ENCODE results near the gene CETN3. TPM values are rescaled to one million over a fixed set of nuclear protein-coding genes. Genes with fewer than 3 reads are reported as not detected.

The CETN3 gene
- total and polyA plus RNA-seq, 2 experiments from 2014 or later = 9.5 to 29.8 TPM

DNA sequence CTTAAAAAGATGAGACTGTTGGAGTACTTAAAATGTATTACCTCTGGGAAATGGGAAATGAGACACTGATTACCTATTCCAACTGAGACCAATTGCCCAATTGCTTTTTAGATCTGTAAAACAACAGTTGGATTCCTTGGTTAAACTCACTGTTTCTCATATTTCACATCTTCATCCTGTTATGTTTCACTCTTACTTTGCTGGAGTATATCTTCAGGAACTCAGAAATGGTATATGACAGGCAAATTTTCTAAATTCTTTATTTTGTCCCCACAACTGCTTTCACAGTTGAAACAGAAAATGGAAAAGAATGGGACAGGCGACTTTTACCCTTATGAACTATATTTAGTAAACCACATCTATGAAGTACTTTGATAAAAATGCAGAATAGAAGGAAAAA, 8.7 kb upstream of the CETN3 start:
- Histone ChIP-seq H3K79me2 (ENCODE audit: insufficient read depth) (no peaks in the 10 kb centered on the region), H4K20me1 (ENCODE audit: insufficient read depth) (no peaks in the 10 kb centered on the region), H3K4me1 (ENCODE audit: insufficient read depth) (no peaks in the 10 kb centered on the region), H3K4me2 (ENCODE audit: unreplicated experiment) (no peak overlapping the region), H2AFZ (no peak overlapping the region), H3K9me3 (ENCODE audit: low read depth) (no peaks in the 10 kb centered on the region), H3F3A (ENCODE audit: insufficient read depth) (no peaks in the 10 kb centered on the region), H3K36me3 (ENCODE audit: low read depth) (no peaks in the 10 kb centered on the region), H3K9me2 (ENCODE audit: insufficient read depth) (no peaks in the 10 kb centered on the region), H3K27ac (no peak overlapping the region), H3K4me3 (no peak overlapping the region), H3K27me3 (replicated peaks; ENCODE audit: insufficient read depth) (no peaks in the 10 kb centered on the region), H3K9ac (no peak overlapping the region)
- 43 to 45% methylated on average over 1 of the region's 1 CpG for WGBS, 2 experiments (ENCODE audit: low coverage in 1 of 2, low lambda C conversion rate in 2 of 2, missing lambda C conversion rate in 2 of 2)
- no peak for DNase-seq
- in situ Hi-C loops (cut with MboI) = loop anchor here (25.0 kb wide), 1 partner anchor 1531 kb away; the partner anchor contains the start of gene MEF2C
- TF ChIP-seq EZH2phosphoT487 (IDR thresholded peaks at IDR 0.05; ENCODE audit: insufficient read depth, low read depth) = no peak
- no peak for TF ChIP-seq EZH2 (IDR thresholded peaks at IDR 0.05; ENCODE audit: insufficient read depth, poor library complexity, severe bottlenecking)

DNA sequence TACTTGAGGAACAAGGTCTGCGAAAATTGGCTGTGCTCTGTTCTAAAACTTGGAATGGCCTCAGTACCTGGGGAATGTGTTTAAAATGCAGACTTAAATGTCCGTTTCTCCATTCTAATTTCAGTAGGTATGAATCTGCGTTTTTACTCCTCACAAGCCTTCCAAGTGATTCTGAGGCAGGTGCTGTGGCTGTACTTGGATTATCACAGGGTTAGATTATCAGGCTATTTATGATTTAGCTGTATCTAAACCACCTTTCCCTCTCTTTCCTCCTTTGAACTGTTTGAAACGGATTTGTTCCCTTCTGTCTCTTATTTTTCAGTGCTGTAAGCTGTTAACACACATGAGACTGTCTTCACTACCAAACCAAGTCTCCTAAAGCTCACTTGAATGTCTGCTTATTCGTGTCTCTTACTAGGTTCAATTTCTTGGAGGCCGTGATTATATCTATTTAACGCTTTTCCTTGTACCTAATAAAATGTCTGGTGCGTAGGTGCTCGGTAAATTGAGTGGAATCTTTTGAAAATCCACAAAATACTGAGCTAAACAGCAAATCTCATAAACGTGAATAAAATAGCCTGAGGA, 714 bp upstream of the CETN3 start:
- peak overlapping the region; percentile 96 for H2AFZ ChIP-seq
- H3K79me2 ChIP-seq (ENCODE audit: insufficient read depth) = peaks cover 21% of the 10 kb centered on the region
- peaks cover 35% of the 10 kb centered on the region for H3K4me1 ChIP-seq (ENCODE audit: insufficient read depth)
- H4K20me1 ChIP-seq (ENCODE audit: insufficient read depth) = no peaks in the 10 kb centered on the region
- peaks cover 18% of the 10 kb centered on the region for H3F3A ChIP-seq (ENCODE audit: insufficient read depth)
- TF ChIP-seq EZH2phosphoT487 (IDR thresholded peaks at IDR 0.05; ENCODE audit: insufficient read depth, low read depth) (no peak), EZH2 (IDR thresholded peaks at IDR 0.05; ENCODE audit: insufficient read depth, poor library complexity, severe bottlenecking) (no peak)
- H3K4me2 ChIP-seq (ENCODE audit: unreplicated experiment) = peak overlapping the region; percentile 99
- H3K9me2 ChIP-seq (ENCODE audit: insufficient read depth) = no peaks in the 10 kb centered on the region
- peak; percentile 25 for DNase-seq
- peak overlapping the region; percentile 96 for H3K4me3 ChIP-seq
- in situ Hi-C loops (cut with MboI) = loop anchor here (25.0 kb wide), 1 partner anchor 1523 kb away; the partner anchor contains the start of gene MEF2C
- H3K36me3 ChIP-seq (ENCODE audit: low read depth) = 0 out of 2 replicates have a peak, but pooled peaks cover 9% of the 10 kb centered on the region
- no peaks in the 10 kb centered on the region for H3K9me3 ChIP-seq (ENCODE audit: low read depth)
- H3K9ac ChIP-seq = peak overlapping the region; percentile 95
- peak overlapping the region; percentile 93 for H3K27ac ChIP-seq
- 0 to 1% methylated on average over 10 of the region's 10 CpGs for WGBS, 2 experiments (ENCODE audit: low coverage in 1 of 2, low lambda C conversion rate in 2 of 2, missing lambda C conversion rate in 2 of 2)
- H3K27me3 ChIP-seq (replicated peaks; ENCODE audit: insufficient read depth) = no peaks in the 10 kb centered on the region

DNA sequence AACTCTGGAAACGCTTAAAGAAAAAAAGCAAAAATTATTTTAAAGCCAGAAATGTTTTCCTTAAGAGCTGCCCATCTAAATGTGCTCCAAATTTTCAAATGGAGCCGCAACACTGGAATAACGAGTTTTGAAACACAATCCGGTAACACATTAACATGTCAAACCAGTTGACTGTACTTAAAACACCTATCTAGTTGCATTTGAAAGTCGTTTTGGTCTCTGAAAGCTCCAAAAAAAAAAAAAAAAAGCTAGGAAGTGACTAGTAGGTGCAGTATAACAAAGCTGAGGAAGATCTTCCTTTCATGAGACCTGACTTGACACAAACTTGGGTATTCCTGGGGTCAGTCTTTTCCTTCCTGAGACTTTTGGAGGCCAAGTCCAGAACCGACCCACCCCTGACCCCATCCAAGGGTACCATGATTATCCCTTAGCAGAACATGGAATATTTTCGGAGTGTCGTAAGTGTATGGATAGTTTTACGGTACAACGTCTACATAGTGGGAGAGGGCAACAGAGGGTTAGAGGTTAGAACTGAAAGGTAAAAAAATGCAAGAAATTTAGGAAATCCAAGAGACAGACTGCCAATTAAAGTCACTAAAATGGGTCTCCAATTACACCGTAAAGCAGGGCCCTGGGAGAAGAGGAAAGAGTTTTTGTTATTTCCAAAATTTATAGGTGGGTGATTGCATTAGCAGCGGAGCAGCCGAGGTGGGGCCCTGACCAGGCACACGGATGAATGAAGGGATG, 812 bp downstream of the CETN3 start:
- Histone ChIP-seq H2AFZ (peak overlapping the region; percentile 99), H3K27me3 (replicated peaks; ENCODE audit: insufficient read depth) (no peaks in the 10 kb centered on the region), H3K9me2 (ENCODE audit: insufficient read depth) (no peaks in the 10 kb centered on the region; the same call in 1 of the 2 replicates), H3K9me3 (ENCODE audit: low read depth) (no peaks in the 10 kb centered on the region), H3K27ac (peak overlapping the region; percentile 93), H3F3A (ENCODE audit: insufficient read depth) (peaks cover 18% of the 10 kb centered on the region), H3K4me3 (peak overlapping the region; percentile 96), H3K4me1 (ENCODE audit: insufficient read depth) (peaks cover 35% of the 10 kb centered on the region), H3K36me3 (ENCODE audit: low read depth) (0 out of 2 replicates have a peak, but pooled peaks cover 13% of the 10 kb centered on the region), H4K20me1 (ENCODE audit: insufficient read depth) (no peaks in the 10 kb centered on the region), H3K4me2 (ENCODE audit: unreplicated experiment) (peak overlapping the region; percentile 98), H3K9ac (peak overlapping the region; percentile 95), H3K79me2 (ENCODE audit: insufficient read depth) (peaks cover 25% of the 10 kb centered on the region)
- in situ Hi-C loops (cut with MboI) = loop anchor here (25.0 kb wide), 1 partner anchor 1521 kb away; the partner anchor contains the start of gene MEF2C
- DNase-seq = peak; percentile 22
- 5% methylated on average over 14 of the region's 14 CpGs for WGBS, 2 experiments (ENCODE audit: low coverage in 1 of 2, low lambda C conversion rate in 2 of 2, missing lambda C conversion rate in 2 of 2)
- TF ChIP-seq EZH2 (IDR thresholded peaks at IDR 0.05; ENCODE audit: insufficient read depth, poor library complexity, severe bottlenecking) (no peak), EZH2phosphoT487 (IDR thresholded peaks at IDR 0.05; ENCODE audit: insufficient read depth, low read depth) (no peak)

DNA sequence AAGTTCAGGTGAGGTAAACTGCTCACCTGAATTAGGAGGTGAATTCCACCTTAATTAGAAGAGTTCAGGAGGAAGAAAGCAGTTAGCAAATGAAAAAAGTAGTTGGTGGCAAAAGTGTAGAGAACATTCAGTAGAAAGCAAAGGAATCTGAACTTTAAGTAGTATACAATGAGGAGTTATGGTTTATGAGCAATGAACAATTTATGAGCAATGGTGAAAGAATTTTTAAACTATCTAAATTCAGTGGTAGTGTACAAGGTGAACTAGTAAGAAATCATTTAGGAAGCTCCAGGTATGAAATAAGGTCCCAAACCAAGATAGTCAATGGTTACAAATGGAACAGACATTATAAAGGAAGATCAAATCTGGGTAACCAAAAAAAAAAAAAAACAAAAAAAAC, 3.1 kb downstream of the CETN3 start:
- H3K27ac ChIP-seq = no peak overlapping the region
- DNase-seq = peak; percentile 25
- H3K9me3 ChIP-seq (ENCODE audit: low read depth) = no peaks in the 10 kb centered on the region
- no peaks in the 10 kb centered on the region for H3K27me3 ChIP-seq (replicated peaks; ENCODE audit: insufficient read depth)
- no peak overlapping the region for H3K9ac ChIP-seq
- peak overlapping the region; percentile 27 for H3K4me2 ChIP-seq (ENCODE audit: unreplicated experiment)
- H3K79me2 ChIP-seq (ENCODE audit: insufficient read depth) = peaks cover 25% of the 10 kb centered on the region
- TF ChIP-seq EZH2phosphoT487 (IDR thresholded peaks at IDR 0.05; ENCODE audit: insufficient read depth, low read depth) (no peak), EZH2 (IDR thresholded peaks at IDR 0.05; ENCODE audit: insufficient read depth, poor library complexity, severe bottlenecking) (no peak)
- no peaks in the 10 kb centered on the region for H4K20me1 ChIP-seq (ENCODE audit: insufficient read depth)
- H3K9me2 ChIP-seq (ENCODE audit: insufficient read depth) = no peaks in the 10 kb centered on the region; the same call in 1 of the 2 replicates
- no peak overlapping the region for H2AFZ ChIP-seq
- H3K36me3 ChIP-seq (ENCODE audit: low read depth) = 0 out of 2 replicates have a peak, but pooled peaks cover 13% of the 10 kb centered on the region
- H3K4me1 ChIP-seq (ENCODE audit: insufficient read depth) = peaks cover 42% of the 10 kb centered on the region
- 0 out of 2 replicates have a peak overlapping the region, but pooled peaks have one; percentile 8 for H3K4me3 ChIP-seq
- in situ Hi-C loops (cut with MboI) = loop anchor here (25.0 kb wide), 1 partner anchor 1519 kb away; the partner anchor contains the start of gene MEF2C
- peaks cover 18% of the 10 kb centered on the region for H3F3A ChIP-seq (ENCODE audit: insufficient read depth)
